Activated T-cell treated with anti-CD3 and anti-CD28 coated beads for 48 hours (primary cell): Measurements from ENCODE around the gene OR13J1.
A peak's percentile ranks its signal among the peaks of the same experiment; 100 is the strongest.

ENCODE experiments used
- DNase-seq: peaks from one replicate; pipeline ENCODE4 v3.0.0-alpha.2; 2020; ENCODE audit warnings: low read depth

OR13J1 gene

GRCh38 chr9:35858458-35858857 is 11.7 kb downstream of the OR13J1 start:
- DNase-seq, result no peak

- DNase-seq, result no peak
These were observed 13.3 kb downstream of the OR13J1 start for GRCh38 chr9:35856882-35857281.

- no peak for DNase-seq
These were observed 14.0 kb downstream of the OR13J1 start for GRCh38 chr9:35856206-35856605.

GRCh38 chr9:35854091-35854762 is 16.0 kb downstream of the OR13J1 start:
- DNase-seq, result no peak

GRCh38 chr9:35852876-35853865 is 17.0 kb downstream of the OR13J1 start:
- DNase-seq, result no peak

- DNase-seq, result no peak
These were observed 17.9 kb downstream of the OR13J1 start for GRCh38 chr9:35852267-35852815.

GRCh38 chr9:35847792-35848572 is 22.2 kb downstream of the OR13J1 start:
- DNase-seq, result peak; percentile 34

- no peak for DNase-seq
These were observed 24.1 kb downstream of the OR13J1 start for GRCh38 chr9:35845824-35846771.

GRCh38 chr9:35844628-35845270 is 25.5 kb downstream of the OR13J1 start:
- no peak for DNase-seq

GRCh38 chr9:35842795-35843194 is 27.4 kb downstream of the OR13J1 start:
- no peak for DNase-seq

GRCh38 chr9:35842020-35842745 is 28.0 kb downstream of the OR13J1 start:
- no peak for DNase-seq

GRCh38 chr9:35841645-35841900 is 28.6 kb downstream of the OR13J1 start:
- no peak for DNase-seq

- DNase-seq, result no peak
These were observed 29.1 kb downstream of the OR13J1 start for GRCh38 chr9:35840881-35841644.

GRCh38 chr9:35839926-35840325 is 30.3 kb downstream of the OR13J1 start:
- no peak for DNase-seq

- no peak for DNase-seq
These were observed 33.6 kb downstream of the OR13J1 start for GRCh38 chr9:35836595-35836994.

- DNase-seq, result no peak
These were observed 34.4 kb downstream of the OR13J1 start for GRCh38 chr9:35835766-35836165.

- DNase-seq, result no peak
These were observed 35.0 kb downstream of the OR13J1 start for GRCh38 chr9:35835216-35835632.

GRCh38 chr9:35834260-35835215 is 35.7 kb downstream of the OR13J1 start:
- DNase-seq, result no peak
